Measurements from ENCODE around the gene PPIL3. TPM values are rescaled to one million over a fixed set of nuclear protein-coding genes. Genes with fewer than 3 reads are reported as not detected.

The PPIL3 gene
- polyA plus RNA-seq, 6 donors from 2014 or later: 25.3 to 47.1 (median 33.7) TPM

DNA sequence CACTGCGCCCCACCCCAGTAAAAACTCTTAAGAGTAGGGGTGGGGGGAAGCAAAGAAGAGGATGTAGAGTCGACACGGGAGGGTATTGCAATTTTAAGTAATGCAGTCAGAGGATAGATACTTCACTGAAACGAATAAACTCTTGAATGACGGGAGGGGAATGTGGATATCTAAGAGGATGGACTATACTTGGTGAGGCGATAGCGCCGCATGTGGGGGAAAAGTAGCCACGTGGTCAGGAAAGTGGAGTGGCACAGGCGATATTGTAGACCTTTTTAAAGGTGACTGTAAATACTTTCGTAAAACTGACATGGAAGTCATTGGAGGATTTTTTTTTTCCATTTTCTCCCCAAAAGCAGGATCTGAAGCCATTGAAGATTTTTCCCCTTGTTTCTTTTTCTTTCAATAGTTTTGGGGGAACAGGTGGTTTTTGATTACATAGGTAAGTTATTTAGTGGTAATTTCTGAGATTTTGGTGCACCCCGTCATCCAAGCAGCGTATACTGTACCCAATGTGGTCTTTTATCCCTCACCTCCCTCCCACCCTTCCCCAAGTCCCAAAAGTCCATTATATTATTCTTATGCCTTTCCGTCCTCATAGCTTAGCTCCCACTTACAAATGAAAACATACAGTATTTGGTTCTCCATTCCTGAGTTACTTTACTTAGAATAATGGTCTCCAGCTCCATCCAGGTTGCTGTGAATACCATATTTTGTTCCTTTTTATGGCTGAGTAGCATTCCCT, 38.2 kb downstream of the PPIL3 start:
- H3K9me3 Mint-ChIP-seq: no peaks in the 10 kb centered on the region
- peak overlapping the region in 3 of 8 donors; percentile 13 to 67 (median 19) for H3K4me3 Mint-ChIP-seq
- no peaks in the 10 kb centered on the region for H3K27me3 Mint-ChIP-seq
- peaks cover 0 to 3% (median 0%) of the 10 kb centered on the region in 3 donors for H3K4me1 Mint-ChIP-seq
- H3K36me3 Mint-ChIP-seq: peaks cover 20 to 22% of the 10 kb centered on the region in 2 donors
- peak overlapping the region in 5 of 6 donors; percentile 74 to 92 (median 79) for H3K27ac Mint-ChIP-seq
- no peak for DNase-seq
- ATAC-seq (ENCODE audit: low read depth in 2 of 2): no peak

DNA sequence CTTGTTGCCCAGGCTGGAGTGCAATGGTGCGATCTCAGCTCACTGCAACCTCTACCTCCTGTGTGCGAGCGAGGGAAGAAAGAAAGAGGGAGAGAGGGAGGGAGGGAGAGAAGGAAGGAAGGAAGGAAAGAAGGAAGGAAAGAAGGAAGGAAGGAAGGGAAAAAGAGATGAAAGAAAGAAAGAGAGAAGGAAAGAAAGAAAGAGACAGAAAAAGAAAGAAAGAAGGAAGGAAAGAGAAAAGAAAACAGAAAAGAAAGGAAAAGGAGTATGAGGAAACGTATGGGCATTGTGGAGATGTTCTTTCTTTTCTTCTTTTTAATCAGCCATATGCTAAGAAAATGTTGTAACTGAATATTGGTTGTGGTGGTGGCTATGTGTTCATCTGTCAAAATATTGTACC, 40.9 kb downstream of the PPIL3 start:
- Mint-ChIP-seq H3K4me3 (no peak overlapping the region), H3K27me3 (no peaks in the 10 kb centered on the region), H3K36me3 (peaks cover 17 to 20% of the 10 kb centered on the region in 2 donors), H3K9me3 (no peaks in the 10 kb centered on the region), H3K4me1 (peaks cover 0 to 3% (median 0%) of the 10 kb centered on the region in 3 donors), H3K27ac (peak overlapping the region in 3 of 6 donors; percentile 61 to 70 (median 67))
- DNase-seq (no peak), ATAC-seq (ENCODE audit: low read depth in 2 of 2) (no peak)

DNA sequence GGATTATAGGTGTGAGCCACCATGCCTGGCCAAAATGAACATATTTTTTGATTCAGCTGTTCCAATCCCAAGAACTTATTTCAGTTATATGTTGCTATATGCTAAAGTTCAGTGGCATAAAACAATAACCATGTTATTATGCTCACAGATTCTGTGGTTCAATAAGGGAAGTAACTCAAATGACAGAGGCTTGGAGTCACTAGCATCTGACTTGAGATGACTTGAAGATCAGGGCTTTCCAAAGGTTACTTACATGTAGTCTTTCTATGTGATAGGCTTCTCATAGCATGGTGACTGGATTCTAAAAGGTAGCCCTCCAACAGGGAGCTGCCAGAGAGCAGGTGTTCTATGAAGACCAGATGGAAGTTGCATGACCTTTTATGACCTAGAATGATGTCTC, 41.6 kb downstream of the PPIL3 start:
- H3K27ac Mint-ChIP-seq: peak overlapping the region in 2 of 6 donors; percentile 62 to 67
- ATAC-seq (ENCODE audit: low read depth in 2 of 2): no peak
- H3K4me3 Mint-ChIP-seq: no peak overlapping the region
- H3K9me3 Mint-ChIP-seq: no peaks in the 10 kb centered on the region
- peaks cover 11 to 14% of the 10 kb centered on the region in 2 donors for H3K36me3 Mint-ChIP-seq
- peaks cover 0 to 3% (median 0%) of the 10 kb centered on the region in 3 donors for H3K4me1 Mint-ChIP-seq
- DNase-seq: no peak
- no peaks in the 10 kb centered on the region for H3K27me3 Mint-ChIP-seq

DNA sequence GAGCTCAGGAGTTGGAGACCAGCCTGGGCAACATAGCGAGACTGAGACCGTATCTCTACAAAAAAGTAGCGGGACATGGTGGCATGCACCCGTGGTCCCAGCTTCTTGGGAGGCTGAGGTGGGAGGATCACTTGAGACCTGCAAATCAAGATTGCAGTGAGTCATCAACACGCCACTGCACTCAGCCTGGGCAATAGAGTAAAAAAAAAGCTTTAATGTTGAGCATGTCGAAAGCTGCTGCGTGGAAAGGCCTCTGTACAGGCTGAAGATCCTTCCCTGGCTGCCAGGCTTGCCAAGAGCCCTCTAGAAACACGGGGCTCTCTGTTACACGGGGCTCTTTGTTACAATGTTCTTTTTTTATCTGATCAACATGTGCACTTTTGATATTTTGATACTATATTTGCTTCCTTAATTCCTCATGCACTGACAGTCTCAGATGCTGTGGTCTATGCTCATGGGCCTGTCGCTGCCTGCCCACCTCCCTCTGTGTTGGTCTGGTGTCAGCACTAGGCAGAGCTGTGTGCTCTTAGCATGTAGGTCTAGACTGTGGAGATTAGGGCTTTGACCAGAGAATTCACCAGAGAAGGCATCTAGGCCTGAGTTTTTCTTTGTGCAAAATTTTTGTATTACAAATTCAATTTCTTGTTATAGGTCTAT, 43.1 kb downstream of the PPIL3 start:
- Mint-ChIP-seq H3K27ac (peak overlapping the region in 1 of 6 donors; percentile 76), H3K27me3 (no peaks in the 10 kb centered on the region), H3K9me3 (no peaks in the 10 kb centered on the region), H3K36me3 (peaks cover 0 to 4% of the 10 kb centered on the region in 2 donors), H3K4me3 (no peak overlapping the region), H3K4me1 (no peaks in the 10 kb centered on the region)
- no peak for ATAC-seq (ENCODE audit: low read depth in 2 of 2)
- DNase-seq: no peak

DNA sequence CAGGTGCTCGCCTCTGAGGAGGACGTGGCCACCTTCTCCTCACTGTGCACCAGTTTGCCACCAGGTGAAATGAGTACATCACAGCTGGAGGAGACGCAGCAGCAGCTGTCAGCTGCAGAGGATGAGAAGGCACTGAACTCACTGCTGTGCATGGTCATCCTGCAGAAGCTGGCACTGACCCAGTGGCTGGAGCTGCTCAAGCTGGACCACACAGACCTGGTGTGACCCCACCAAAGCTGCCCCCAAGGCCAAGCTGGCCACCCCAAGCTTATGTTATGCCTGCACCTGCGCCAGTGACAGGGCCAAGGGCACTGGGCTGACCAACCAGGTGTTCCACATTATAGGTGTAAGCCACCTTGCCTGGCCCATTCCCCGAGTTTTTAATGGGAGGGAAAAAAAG, 43.7 kb downstream of the PPIL3 start:
- no peak overlapping the region for H3K4me3 Mint-ChIP-seq
- H3K4me1 Mint-ChIP-seq: no peaks in the 10 kb centered on the region
- no peak overlapping the region for H3K27ac Mint-ChIP-seq
- no peaks in the 10 kb centered on the region for H3K9me3 Mint-ChIP-seq
- H3K36me3 Mint-ChIP-seq: no peaks in the 10 kb centered on the region
- no peak for DNase-seq
- no peak for ATAC-seq (ENCODE audit: low read depth in 2 of 2)
- no peaks in the 10 kb centered on the region for H3K27me3 Mint-ChIP-seq

DNA sequence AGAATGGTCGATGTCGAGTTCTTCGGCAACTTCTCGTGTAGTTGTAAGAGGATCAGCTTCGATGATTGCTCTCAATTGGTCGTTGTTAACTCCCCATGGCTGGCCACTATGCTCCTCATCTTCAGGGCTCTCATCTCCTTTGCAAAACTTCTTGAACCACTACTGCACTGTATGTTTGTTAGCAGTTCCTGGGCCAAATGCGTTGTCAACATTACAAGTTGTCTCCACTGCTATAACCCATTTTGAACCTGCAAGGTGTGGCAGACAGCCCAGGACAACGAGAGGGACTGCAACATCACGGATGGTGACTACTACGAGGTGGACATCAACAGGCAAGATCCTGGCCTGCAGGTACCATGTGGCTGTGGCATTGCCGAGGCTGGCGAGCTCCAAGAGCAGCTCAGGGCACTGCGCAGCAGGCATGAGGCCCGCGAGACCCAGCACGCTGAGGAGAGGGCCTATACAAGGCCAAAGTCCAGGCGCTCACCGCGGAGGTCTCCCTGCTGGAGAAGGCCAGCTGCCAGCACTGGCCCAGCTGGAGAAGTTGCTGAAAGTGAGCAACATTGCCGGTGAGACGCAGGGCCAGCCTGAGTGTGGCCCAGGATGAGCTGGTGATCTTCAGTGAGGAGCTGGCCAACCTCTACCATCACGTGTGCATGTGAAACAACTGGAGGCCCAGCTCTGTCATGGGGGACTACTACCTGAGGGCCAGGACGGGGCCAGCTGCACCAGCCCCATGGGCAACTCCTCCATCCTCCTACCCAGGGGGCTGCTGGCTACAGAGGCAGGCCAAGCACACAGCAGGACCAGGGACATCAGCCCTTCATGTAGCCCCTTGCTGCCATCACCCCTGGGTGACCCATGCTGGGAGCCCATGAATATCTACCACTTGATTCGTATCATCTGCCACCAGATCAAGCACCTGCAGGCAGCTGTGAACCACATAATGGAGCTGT, 44.6 kb downstream of the PPIL3 start:
- no peaks in the 10 kb centered on the region for H3K36me3 Mint-ChIP-seq
- no peak overlapping the region for H3K27ac Mint-ChIP-seq
- no peaks in the 10 kb centered on the region for H3K4me1 Mint-ChIP-seq
- DNase-seq (no peak), ATAC-seq (ENCODE audit: low read depth in 2 of 2) (no peak)
- no peaks in the 10 kb centered on the region for H3K9me3 Mint-ChIP-seq
- H3K4me3 Mint-ChIP-seq: no peak overlapping the region
- no peaks in the 10 kb centered on the region for H3K27me3 Mint-ChIP-seq

DNA sequence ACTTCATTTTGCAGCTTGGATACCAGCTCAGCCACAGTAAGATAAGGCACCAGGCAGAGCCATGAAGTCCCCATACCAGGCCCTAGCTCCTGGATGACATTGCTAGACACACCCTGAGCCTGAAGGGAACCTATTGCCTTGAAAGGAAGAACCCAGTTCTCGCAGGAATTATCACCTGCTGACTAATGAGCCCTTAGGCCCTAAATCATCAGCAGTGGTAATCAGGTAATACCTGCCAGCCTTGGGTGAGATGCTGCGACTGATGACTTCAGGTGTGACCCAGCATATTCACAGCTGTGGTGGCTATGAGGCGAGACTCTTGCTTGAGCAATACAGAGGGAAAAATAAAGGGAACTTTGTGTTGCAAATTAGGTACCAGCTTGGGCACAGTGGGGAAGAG, 49.4 kb downstream of the PPIL3 start:
- peaks cover 0 to 22% (median 12%) of the 10 kb centered on the region in 7 donors for H3K9me3 Mint-ChIP-seq
- no peak for ATAC-seq (ENCODE audit: low read depth in 2 of 2)
- H3K4me1 Mint-ChIP-seq: no peaks in the 10 kb centered on the region
- H3K4me3 Mint-ChIP-seq: no peak overlapping the region
- no peaks in the 10 kb centered on the region for H3K27me3 Mint-ChIP-seq
- peaks cover 0 to 5% of the 10 kb centered on the region in 2 donors for H3K36me3 Mint-ChIP-seq
- no peak for DNase-seq
- no peak overlapping the region for H3K27ac Mint-ChIP-seq

DNA sequence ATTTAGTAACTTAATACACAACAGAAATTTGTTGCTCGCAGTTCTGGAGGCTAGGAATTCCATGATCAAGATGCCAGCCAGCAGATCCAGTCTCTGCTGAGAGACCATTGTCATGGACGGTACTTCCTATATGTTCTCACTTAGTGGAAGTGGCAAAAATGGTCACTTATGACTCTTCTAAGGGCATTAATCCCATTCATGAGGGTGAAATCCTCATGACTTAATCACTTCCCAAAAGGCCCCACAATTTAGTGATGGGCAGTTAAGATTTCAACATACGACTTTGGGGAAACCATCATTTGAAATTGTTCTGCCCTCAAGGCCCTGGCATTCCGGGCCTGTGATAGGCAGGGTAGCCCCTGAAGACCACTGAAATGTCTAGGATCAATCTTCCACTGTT, 54.2 kb downstream of the PPIL3 start:
- H3K4me1 Mint-ChIP-seq: no peaks in the 10 kb centered on the region
- ATAC-seq (ENCODE audit: low read depth in 2 of 2): no peak
- H3K9me3 Mint-ChIP-seq: peaks cover 0 to 22% (median 12%) of the 10 kb centered on the region in 7 donors
- DNase-seq: no peak
- H3K27me3 Mint-ChIP-seq: no peaks in the 10 kb centered on the region
- no peak overlapping the region for H3K4me3 Mint-ChIP-seq
- H3K27ac Mint-ChIP-seq: no peak overlapping the region
- H3K36me3 Mint-ChIP-seq: peaks cover 0 to 10% of the 10 kb centered on the region in 2 donors

DNA sequence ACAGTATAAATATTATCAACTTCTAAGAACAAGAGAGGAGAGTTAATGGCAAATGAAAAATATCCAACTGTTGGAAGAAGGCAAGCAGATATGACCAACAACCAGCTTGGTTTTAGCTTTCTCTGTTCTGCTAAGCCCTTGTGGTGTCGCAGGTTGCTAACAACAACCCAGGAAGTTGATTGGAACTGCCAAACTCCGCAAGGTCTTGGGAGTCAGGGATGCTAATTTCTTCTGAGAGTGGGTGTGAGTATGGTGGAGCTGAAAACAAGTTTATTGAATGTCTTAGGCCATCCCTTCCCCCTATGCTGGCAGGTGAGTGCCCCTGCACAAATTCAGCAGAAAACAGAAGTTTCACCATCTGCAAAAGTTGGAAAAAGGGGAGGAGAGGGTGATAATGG, 59.6 kb downstream of the PPIL3 start:
- H3K27me3 Mint-ChIP-seq: no peaks in the 10 kb centered on the region
- H3K36me3 Mint-ChIP-seq: peaks cover 0 to 5% of the 10 kb centered on the region in 2 donors
- no peak overlapping the region for H3K4me3 Mint-ChIP-seq
- H3K9me3 Mint-ChIP-seq: no peaks in the 10 kb centered on the region
- H3K4me1 Mint-ChIP-seq: peaks cover 0 to 3% (median 0%) of the 10 kb centered on the region in 3 donors
- H3K27ac Mint-ChIP-seq: peak overlapping the region in 2 of 6 donors; percentile 13 to 34
- no peak for DNase-seq
- no peak for ATAC-seq (ENCODE audit: low read depth in 2 of 2)

DNA sequence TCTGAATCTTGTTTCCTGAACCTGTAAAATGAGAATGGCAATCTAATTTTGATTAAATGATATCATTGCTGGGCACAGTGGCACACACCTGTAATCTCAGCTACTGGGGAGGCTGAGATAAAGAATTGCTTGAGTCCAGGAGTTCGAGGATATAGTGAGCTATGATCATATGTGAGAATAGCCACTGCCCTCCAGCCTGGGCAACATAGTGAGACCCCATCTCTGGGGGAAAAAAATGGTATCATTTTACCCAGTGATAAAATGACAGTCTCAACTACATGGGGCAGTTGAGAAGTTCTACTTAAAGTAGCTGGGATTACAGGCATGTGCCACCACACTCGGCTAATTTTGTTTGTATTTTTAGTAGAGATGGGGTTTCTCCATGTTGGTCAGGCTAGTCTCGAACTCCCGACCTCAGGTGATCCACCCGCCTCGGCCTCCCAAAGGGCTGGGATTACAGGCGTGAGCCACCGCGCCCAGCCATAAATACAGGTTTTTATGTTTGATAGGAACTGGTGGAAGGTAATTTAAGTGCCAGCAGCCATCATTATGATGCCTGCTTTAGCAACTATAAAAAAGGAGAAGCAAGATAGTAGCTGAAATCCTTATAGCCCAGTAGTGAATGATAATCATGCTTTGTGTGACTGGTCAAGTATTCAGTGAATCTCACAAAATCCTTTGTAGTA, 60.2 kb downstream of the PPIL3 start:
- DNase-seq: no peak
- H3K36me3 Mint-ChIP-seq: peaks cover 0 to 5% of the 10 kb centered on the region in 2 donors
- H3K4me1 Mint-ChIP-seq: peaks cover 0 to 3% (median 0%) of the 10 kb centered on the region in 3 donors
- no peaks in the 10 kb centered on the region for H3K9me3 Mint-ChIP-seq
- peak overlapping the region in 2 of 6 donors; percentile 13 to 34 for H3K27ac Mint-ChIP-seq
- H3K4me3 Mint-ChIP-seq: no peak overlapping the region
- no peak for ATAC-seq (ENCODE audit: low read depth in 2 of 2)
- no peaks in the 10 kb centered on the region for H3K27me3 Mint-ChIP-seq

DNA sequence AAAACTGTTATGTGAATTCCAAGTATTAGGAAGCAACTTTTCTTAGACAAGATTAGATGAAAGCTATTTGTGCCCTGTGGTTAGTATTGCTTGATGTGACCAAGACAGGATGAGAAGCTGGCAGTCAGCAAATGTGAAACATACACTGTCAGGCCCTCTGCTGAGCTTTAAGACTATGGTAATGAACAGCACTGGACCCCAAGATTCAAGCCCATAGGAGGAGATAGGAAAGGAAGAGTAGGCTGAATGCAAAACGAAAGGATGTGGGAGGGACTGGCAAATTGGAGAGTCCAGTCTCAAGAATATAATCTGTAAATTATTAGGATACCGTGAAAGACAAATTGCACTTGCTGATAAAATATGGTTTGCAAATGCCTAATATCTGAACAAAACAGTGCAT, 60.8 kb downstream of the PPIL3 start:
- Mint-ChIP-seq H3K4me3 (no peak overlapping the region), H3K4me1 (peaks cover 0 to 3% (median 0%) of the 10 kb centered on the region in 3 donors), H3K27ac (peak overlapping the region in 1 of 6 donors; percentile 76), H3K9me3 (no peaks in the 10 kb centered on the region), H3K36me3 (peaks cover 0 to 5% of the 10 kb centered on the region in 2 donors), H3K27me3 (no peaks in the 10 kb centered on the region)
- DNase-seq (no peak), ATAC-seq (ENCODE audit: low read depth in 2 of 2) (no peak)

DNA sequence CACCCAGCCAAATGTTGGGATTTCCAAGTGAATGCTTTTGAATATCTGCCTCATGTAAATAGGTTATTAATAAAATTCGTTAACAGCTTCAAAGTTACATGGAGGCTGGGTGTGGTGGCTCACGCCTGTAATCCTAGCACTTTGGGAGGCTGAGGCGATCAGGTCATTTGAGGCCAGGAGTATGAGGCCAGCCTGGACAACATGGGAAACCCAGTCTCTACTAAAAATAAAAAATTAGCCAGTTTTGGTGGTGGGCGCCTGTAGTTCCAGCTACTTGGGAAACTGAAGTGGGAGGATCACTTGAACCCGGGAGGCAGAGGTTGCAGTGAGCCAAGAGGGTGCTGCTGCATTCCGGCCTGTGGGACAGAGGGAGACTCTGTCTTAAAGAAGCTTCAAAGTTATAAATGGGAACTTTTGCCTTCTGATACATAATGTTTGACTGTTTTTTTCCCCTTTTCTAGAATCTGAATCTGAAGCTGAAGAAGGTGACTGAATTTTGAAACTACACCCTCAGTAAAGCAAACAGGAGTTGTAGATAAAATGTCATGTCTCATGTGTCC, 67.1 kb downstream of the PPIL3 start:
- Mint-ChIP-seq H3K9me3 (no peaks in the 10 kb centered on the region), H3K27me3 (no peaks in the 10 kb centered on the region), H3K27ac (peak overlapping the region in 1 of 6 donors; percentile 72), H3K36me3 (peaks cover 17 to 21% of the 10 kb centered on the region in 2 donors), H3K4me3 (no peak overlapping the region), H3K4me1 (peaks cover 0 to 4% (median 0%) of the 10 kb centered on the region in 3 donors)
- DNase-seq (no peak), ATAC-seq (ENCODE audit: low read depth in 2 of 2) (no peak)
